Transverse colon (tissue), 4 donors: ENCODE data around the gene WDFY3. TPM values are rescaled to one million over a fixed set of nuclear protein-coding genes. Genes with fewer than 3 reads are reported as not detected.

Experiments used
- DNase-seq: peaks from one replicate; pipeline ENCODE4 v3.0.0-alpha.2; 2019
- H3K27ac ChIP-seq, 4 donors: fragments of 200-600 bp; sonication (generic); 2 replicates each; pipeline ENCODE4 v1.5.1; 2016 to 2018; ENCODE audit warnings: inconsistent platforms in 4 of 4
- H3K27me3 ChIP-seq: fragments of 200-600 bp; sonication (generic); 2 replicates; pipeline ENCODE4 v1.5.1; 2017; ENCODE audit warnings: inconsistent platforms
- H3K36me3 ChIP-seq, 4 donors: fragments of 200-600 bp; sonication (generic); 2 replicates each; pipeline ENCODE4 v1.5.1; 2017 to 2019; ENCODE audit warnings: inconsistent platforms in 4 of 4
- H3K4me1 ChIP-seq, 4 donors: fragments of 200-600 bp; sonication (generic); 2 replicates each; pipeline ENCODE4 v1.5.1; 2017 to 2020; ENCODE audit warnings: inconsistent platforms in 4 of 4
- H3K4me3 ChIP-seq, 4 donors: fragments of 200-600 bp; sonication (generic); 1 replicate in 1 of 4; 2 replicates in 3 of 4; pipeline versions ENCODE4 v1.5.1 to v1.6.1; 2017 to 2019; ENCODE audit warnings: inconsistent platforms in 4 of 4
- H3K9me3 ChIP-seq, 2 donors: fragments of 200-600 bp; sonication (generic); 2 replicates each; pipeline ENCODE4 v1.5.1; 2017 to 2019; ENCODE audit warnings: inconsistent platforms in 2 of 2
- CTCF ChIP-seq, 5 experiments: fragments of 200-600 bp in 3 of 5; fragments of 450-650 bp in 2 of 5; sonication (generic) in 3 of 5; IDR thresholded peaks; 1 replicate in 2 of 5; 2 replicates in 3 of 5; pipeline ENCODE4 v1.5.1; 2016 to 2017; ENCODE audit warnings: antibody characterized with exemption in 5 of 5, inconsistent platforms in 3 of 5, mild to moderate bottlenecking in 2 of 5, moderate library complexity in 1 of 5
- EP300 ChIP-seq: sonication (generic); formaldehyde crosslinking; IDR thresholded peaks from one replicate; pipeline ENCODE4 v1.6.1; 2017; ENCODE audit warnings: antibody characterized with exemption, low read depth
- POLR2A ChIP-seq: fragments of 450-650 bp; IDR thresholded peaks from one replicate; pipeline ENCODE4 v1.6.1; 2016; ENCODE audit warnings: antibody characterized with exemption, mild to moderate bottlenecking, moderate library complexity
- POLR2AphosphoS5 ChIP-seq, 3 donors: sonication (generic); formaldehyde crosslinking; IDR thresholded peaks; one replicate each; pipeline ENCODE4 v1.6.1; 2016; ENCODE audit warnings: antibody characterized with exemption in 3 of 3
- WGBS, 2 donors: methylation state at CpG; one replicate each; pipeline ENCODE4 v1.1.5; 2018; ENCODE audit warnings: low coverage in 1 of 2; 5-methylcytosine and 5-hydroxymethylcytosine counted together
- in situ Hi-C, 4 donors: fragments of 200-750 bp; cut with MboI; loops; one replicate each; pipeline versions ENCODE4 v1.15.0 to v1.15.1; 2017; ENCODE audit warnings: low sequenced_read_pairs in 3 of 4, low pct_ligation_motif_present in 1 of 4, low pct_unique_long_range_greater_than_20kb in 1 of 4
- intact Hi-C: fragments of 100-400 bp; cut with DNase I; formaldehyde crosslinking; loops from one replicate; pipeline ENCODE4 v1.15.1; 2023; ENCODE audit warnings: low total_unique reads
- total RNA-seq, 4 donors: library from RNA; depleted of rRNA; stranded (reverse); fragments of >200 nt; gene quantifications; one replicate each; pipeline ENCODE4 v1.1.0, GENCODE V29; 2016

Gene WDFY3
- total RNA-seq, 4 donors from 2014 or later = 58.8 to 449 (median 69.2) TPM

GRCh38 chr4:84825701-84826341, 140.7 kb downstream of the WDFY3 start:
- 87 to 89% methylated on average over 5 of the region's 5 CpGs for WGBS, 2 donors
- no peaks in the 10 kb centered on the region for H3K4me1 ChIP-seq
- DNase-seq = no peak
- no peak overlapping the region for H3K27ac ChIP-seq
- H3K27me3 ChIP-seq = no peaks in the 10 kb centered on the region
- H3K4me3 ChIP-seq = no peak overlapping the region
- in situ Hi-C loops (no loop called here), intact Hi-C loops (no loop called here)
- peaks cover 0 to 6% (median 0%) of the 10 kb centered on the region in 4 donors for H3K36me3 ChIP-seq
- TF ChIP-seq CTCF (IDR thresholded peaks at IDR 0.05) = no peak
- TF ChIP-seq EP300 = no peak
- no peak for TF ChIP-seq POLR2AphosphoS5 (IDR thresholded peaks at IDR 0.05)
- no peak for TF ChIP-seq POLR2A
- H3K9me3 ChIP-seq = no peaks in the 10 kb centered on the region

GRCh38 chr4:84821064-84821463, 145.4 kb downstream of the WDFY3 start:
- Histone ChIP-seq H3K4me3 (no peak overlapping the region), H3K9me3 (no peaks in the 10 kb centered on the region), H3K27me3 (no peaks in the 10 kb centered on the region), H3K27ac (no peak overlapping the region), H3K4me1 (no peaks in the 10 kb centered on the region), H3K36me3 (peaks cover 0 to 6% (median 3%) of the 10 kb centered on the region in 4 donors)
- DNase-seq = no peak
- 76 to 83% methylated on average over 1 of the region's 1 CpG for WGBS, 2 donors
- in situ Hi-C loops (no loop called here), intact Hi-C loops (no loop called here)
- TF ChIP-seq POLR2AphosphoS5 (IDR thresholded peaks at IDR 0.05) = no peak
- no peak for TF ChIP-seq EP300
- TF ChIP-seq CTCF (IDR thresholded peaks at IDR 0.05) = no peak
- no peak for TF ChIP-seq POLR2A

- Histone ChIP-seq H3K36me3 (peaks cover 0 to 7% (median 3%) of the 10 kb centered on the region in 4 donors), H3K4me1 (no peaks in the 10 kb centered on the region), H3K27me3 (no peaks in the 10 kb centered on the region), H3K4me3 (no peak overlapping the region), H3K9me3 (no peaks in the 10 kb centered on the region), H3K27ac (no peak overlapping the region)
- no peak for DNase-seq
- in situ Hi-C loops (no loop called here), intact Hi-C loops (no loop called here)
- TF ChIP-seq POLR2A (no peak), POLR2AphosphoS5 (IDR thresholded peaks at IDR 0.05) (no peak), CTCF (IDR thresholded peaks at IDR 0.05) (no peak), EP300 (no peak)
- 81 to 94% methylated on average over 5 of the region's 5 CpGs for WGBS, 2 donors
These were observed 152.3 kb downstream of the WDFY3 start for GRCh38 chr4:84814094-84814750.

- no peak for TF ChIP-seq POLR2AphosphoS5 (IDR thresholded peaks at IDR 0.05)
- TF ChIP-seq CTCF (IDR thresholded peaks at IDR 0.05) = no peak
- no peak for TF ChIP-seq POLR2A
- no peak for TF ChIP-seq EP300
- Histone ChIP-seq H3K27me3 (no peaks in the 10 kb centered on the region), H3K4me3 (no peak overlapping the region), H3K9me3 (no peaks in the 10 kb centered on the region), H3K36me3 (peaks cover 0 to 6% (median 0%) of the 10 kb centered on the region in 4 donors), H3K4me1 (no peaks in the 10 kb centered on the region), H3K27ac (no peak overlapping the region)
- intact Hi-C loops = no loop called here
- WGBS, 2 donors = 73 to 94% methylated on average over 5 to 9 of the region's 9 CpGs
- DNase-seq = no peak
- in situ Hi-C loops = no loop called here
These were observed 156.5 kb downstream of the WDFY3 start for GRCh38 chr4:84809946-84810345.
